DMS53 (cell line): ENCODE measurements around the gene VAV2.

ENCODE experiments used
- DNase-seq: peaks from one replicate; lab custom pipeline; 2025; lab: John Stamatoyannopoulos, UW

The VAV2 gene

GRCh38 chr9:134028076-134028475, 36.0 kb upstream of the VAV2 start:
- no peak for DNase-seq

GRCh38 chr9:134027561-134027960, 35.4 kb upstream of the VAV2 start:
- DNase-seq = no peak

GRCh38 chr9:134026981-134027380, 34.9 kb upstream of the VAV2 start:
- no peak for DNase-seq

GRCh38 chr9:134026581-134026980, 34.5 kb upstream of the VAV2 start:
- DNase-seq = no peak

GRCh38 chr9:134025606-134026541, 33.8 kb upstream of the VAV2 start:
- peak; percentile 76 for DNase-seq

GRCh38 chr9:134024828-134025605, 32.9 kb upstream of the VAV2 start, which contains the start of gene BRD3OS:
Gene BRD3OS (plus strand): TSS chr9:134025481. CDS start chr9:134026748, 1,267 bp downstream.
- DNase-seq = peak; percentile 99

GRCh38 chr9:134024214-134024792, 32.2 kb upstream of the VAV2 start:
- peak; percentile 44 for DNase-seq

GRCh38 chr9:134014946-134015345, 22.8 kb upstream of the VAV2 start:
- DNase-seq = no peak

GRCh38 chr9:134011401-134011800, 19.3 kb upstream of the VAV2 start:
- no peak for DNase-seq

GRCh38 chr9:134010310-134011173, 18.4 kb upstream of the VAV2 start:
- DNase-seq = peak; percentile 88

- DNase-seq = no peak
Measured at GRCh38 chr9:134007571-134007970, 15.4 kb upstream of the VAV2 start.

GRCh38 chr9:134007150-134007549, 15.0 kb upstream of the VAV2 start:
- no peak for DNase-seq

GRCh38 chr9:134005381-134005780, 13.3 kb upstream of the VAV2 start:
- DNase-seq = no peak

GRCh38 chr9:134004881-134005280, 12.8 kb upstream of the VAV2 start:
- no peak for DNase-seq

- DNase-seq = no peak
Measured at GRCh38 chr9:134004131-134004873, 12.2 kb upstream of the VAV2 start.

- DNase-seq = no peak
Measured at GRCh38 chr9:134003237-134003636, 11.1 kb upstream of the VAV2 start.

GRCh38 chr9:134002796-134003195, 10.7 kb upstream of the VAV2 start:
- DNase-seq = no peak

- no peak for DNase-seq
Measured at GRCh38 chr9:133999851-134000265, 7.7 kb upstream of the VAV2 start.

GRCh38 chr9:133998915-133999595, 6.9 kb upstream of the VAV2 start:
- no peak for DNase-seq

GRCh38 chr9:133997584-133997983, 5.5 kb upstream of the VAV2 start:
- no peak for DNase-seq
